HuH-7 (cell line): ENCODE data around the gene DHRS2.
"Not testable (repeated sequence)": the region's sequence is repeated elsewhere in the genome, so short reads cannot be mapped to it uniquely, and the experiment has no call there.

ENCODE experiments used
- DNase-seq: peaks from one replicate; pipeline ENCODE4 v3.0.0; 2011; ENCODE audit warnings: low spot score

Gene DHRS2

GRCh38 chr14:23648764-23649460 lies 12.7 kb downstream of the DHRS2 start:
- DNase-seq = no peak

DNA sequence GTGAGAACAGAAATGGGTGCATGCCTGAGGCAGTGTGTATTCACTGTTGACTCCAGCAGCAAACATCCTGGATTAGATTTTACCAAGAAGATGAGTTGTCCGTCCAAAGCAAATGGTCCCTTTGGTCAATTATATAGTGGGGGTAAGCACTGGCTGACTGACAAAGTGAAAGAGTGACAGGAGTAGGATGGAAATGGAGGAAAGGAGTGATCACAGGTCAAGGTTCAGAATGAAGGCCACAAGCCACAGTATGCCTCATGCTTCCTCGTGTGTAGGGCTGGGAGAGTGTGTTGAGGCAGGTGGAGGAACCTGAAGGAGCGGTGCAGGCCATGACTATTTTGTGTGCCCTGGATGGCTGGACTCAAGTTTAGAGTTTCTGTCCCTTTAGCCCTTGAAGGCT lies 14.3 kb downstream of the DHRS2 start:
- DNase-seq = no peak

GRCh38 chr14:23653051-23653450 lies 16.9 kb downstream of the DHRS2 start:
- DNase-seq = no peak

- no peak for DNase-seq
Measured at GRCh38 chr14:23654231-23654630, 18.1 kb downstream of the DHRS2 start.

GRCh38 chr14:23657959-23658470 lies 21.9 kb downstream of the DHRS2 start:
- DNase-seq = no peak

DNA sequence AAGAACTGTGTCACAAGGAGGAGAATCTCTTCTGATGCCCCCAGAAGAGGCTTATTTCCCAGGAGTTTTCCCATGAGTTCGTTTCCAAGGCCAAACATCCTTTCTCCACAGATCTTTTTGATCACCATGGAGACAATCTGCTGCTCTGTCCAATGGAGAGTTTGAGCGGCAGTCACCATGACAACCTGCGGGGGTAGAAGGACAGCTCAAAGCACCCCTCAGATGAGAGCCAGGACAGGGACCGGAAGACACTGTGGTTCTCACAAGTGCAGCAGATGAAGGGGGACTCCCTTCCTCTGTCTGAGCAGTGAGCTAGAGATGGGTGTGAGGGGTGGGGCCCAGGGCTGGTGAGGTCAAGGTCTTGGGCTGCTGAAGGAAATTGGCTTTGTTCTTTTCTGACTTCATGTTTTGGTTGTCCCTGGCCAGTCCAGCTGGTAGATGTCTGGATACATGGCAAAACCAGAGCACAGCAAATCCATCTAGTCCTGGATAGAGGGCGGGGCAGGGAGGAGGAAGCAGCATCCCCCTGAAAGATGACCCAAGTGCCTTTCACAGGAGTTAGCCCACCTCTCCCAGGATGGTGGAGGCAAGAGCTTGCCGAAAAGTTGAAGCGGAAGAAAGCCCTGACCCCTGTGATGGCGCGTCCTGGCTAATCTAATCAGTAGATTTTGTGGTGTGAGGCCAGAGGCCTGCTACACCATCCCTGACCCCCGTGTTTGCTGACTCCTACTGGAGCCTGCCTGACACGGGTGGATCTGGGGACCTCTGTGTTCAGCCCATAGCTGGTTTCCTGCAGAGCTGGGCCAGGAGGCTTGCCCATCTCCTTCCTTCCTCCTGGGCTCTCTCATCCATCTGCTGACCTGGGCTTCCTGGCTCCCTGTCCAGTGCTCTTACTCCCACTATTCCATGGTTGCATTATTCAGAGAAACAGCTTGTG lies 24.4 kb downstream of the DHRS2 start:
- DNase-seq = no peak

GRCh38 chr14:23661542-23661941 lies 25.4 kb downstream of the DHRS2 start:
- no peak for DNase-seq

GRCh38 chr14:23663127-23663526 lies 27.0 kb downstream of the DHRS2 start:
- no peak for DNase-seq

DNA sequence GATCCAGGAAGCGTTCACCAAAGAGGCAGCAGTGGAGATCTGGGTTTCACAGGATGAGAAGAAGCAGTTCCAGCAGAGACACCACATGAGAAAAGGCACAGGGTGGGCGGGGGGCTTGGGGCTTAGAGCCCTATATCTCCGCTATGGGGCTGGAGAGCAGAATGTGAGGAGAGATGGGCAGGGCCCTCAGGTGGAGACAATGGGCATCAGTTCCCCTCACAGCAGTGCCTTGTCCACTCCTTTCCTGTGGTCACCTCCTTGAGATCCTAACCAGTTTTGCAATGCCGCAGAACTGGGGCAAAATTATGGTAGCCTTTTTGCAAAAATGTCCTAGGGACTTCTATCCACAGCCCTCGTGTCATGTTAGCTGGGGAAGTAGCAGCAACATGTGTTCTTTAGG lies 27.5 kb downstream of the DHRS2 start:
- DNase-seq = no peak

DNA sequence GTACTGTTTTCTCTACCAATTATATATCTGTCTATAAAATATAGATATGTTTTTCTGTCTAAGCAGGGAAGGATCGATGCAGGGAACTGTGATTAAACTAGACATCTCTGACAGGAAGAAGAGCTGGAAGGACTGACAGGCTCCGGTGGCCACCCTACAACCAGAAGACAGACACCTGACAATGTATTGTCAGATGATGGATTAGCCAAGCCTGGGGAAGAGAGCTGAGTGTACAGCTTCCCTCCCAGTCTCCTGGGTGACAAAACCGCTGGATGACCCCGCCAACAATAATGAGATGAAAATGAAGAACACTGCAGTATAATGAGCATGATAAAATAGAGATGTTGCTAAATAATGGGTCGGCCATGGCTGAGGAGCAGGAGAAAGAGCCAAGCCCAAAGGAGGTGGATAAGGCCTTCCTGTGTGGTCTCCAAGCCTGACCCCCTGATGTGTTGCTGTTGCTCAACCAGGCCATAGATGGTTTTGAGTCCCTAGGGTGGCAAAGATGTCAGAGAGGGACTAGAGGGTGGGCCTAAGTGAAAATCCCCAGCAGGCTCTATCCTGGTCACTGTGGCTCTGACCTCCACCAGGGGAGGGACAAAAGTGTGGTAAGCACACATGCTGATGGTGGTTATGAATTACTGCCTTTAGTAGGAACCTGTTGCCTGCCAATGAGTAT lies 28.2 kb downstream of the DHRS2 start:
- DNase-seq = no peak

- DNase-seq = no peak
Measured at GRCh38 chr14:23665302-23666016, 29.3 kb downstream of the DHRS2 start.

GRCh38 chr14:23667134-23667533 lies 31.0 kb downstream of the DHRS2 start:
- DNase-seq = no peak

DNA sequence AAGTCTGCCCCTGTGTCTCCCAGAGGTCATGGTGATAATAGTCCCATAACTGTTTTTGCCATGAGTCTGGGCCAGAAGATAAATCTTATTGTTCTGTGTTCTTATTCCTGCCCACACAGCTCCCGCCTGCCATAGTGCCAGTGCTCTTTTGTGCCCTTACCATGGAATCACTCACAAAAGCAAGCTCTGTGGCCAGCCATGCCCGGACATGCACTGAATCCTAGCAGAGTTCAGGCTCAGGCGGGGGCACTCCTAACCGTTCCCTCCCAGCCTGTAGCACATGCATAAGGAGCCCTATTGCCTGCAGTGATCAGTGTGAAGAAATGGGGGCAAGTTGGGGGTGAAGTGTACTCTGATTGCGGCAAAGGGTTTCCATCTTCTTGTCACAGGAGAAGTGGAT lies 33.3 kb downstream of the DHRS2 start:
- DNase-seq = no peak

GRCh38 chr14:23670481-23670880 lies 34.3 kb downstream of the DHRS2 start:
- DNase-seq = no peak

- no peak for DNase-seq
Measured at GRCh38 chr14:23672200-23672599, 36.0 kb downstream of the DHRS2 start.

- DNase-seq = no peak
Measured at GRCh38 chr14:23675337-23675736, 39.2 kb downstream of the DHRS2 start.

- DNase-seq = no peak
Measured at GRCh38 chr14:23675906-23676305, 39.7 kb downstream of the DHRS2 start.

GRCh38 chr14:23681337-23681736 lies 45.2 kb downstream of the DHRS2 start:
- DNase-seq = no peak

DNA sequence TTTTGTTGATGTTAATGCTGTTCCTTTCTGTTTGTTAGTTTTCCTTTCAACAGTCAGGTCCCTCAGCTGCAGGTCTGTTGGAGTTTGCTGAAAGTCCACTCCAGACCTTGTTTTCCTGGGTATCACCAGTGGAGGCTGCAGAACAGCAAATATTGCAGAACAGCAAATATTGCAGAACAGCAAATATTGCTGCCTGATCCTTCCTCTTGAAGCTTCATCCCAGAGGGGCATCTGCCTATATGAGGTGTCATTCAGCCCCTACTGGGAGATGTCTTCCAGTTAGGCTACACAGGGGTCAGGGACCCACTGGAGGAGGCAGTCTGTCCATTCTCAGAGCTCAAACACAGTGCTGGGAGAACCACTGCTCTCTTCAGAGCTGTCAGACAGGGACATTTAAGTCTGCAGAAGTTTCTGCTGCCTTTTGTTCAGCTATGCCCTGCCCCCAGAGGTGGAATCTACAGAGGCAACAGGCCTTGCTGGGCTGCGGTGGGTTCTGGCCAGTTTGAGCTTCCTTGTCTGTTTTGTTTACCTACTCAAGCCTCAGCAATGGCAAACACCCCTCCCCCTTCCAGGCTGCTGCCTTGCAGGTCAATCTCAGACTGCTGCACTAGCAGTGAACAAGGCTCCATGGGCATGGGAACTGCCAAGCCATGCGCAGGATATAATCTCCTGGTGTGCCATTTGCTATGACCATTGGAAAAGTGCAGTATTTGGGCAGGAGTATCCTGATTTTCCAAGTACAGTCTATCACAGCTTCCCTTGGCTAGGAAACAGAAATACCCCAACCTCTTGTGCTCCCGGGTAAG lies 53.7 kb downstream of the DHRS2 start:
- not testable (repeated sequence) for DNase-seq

DNA sequence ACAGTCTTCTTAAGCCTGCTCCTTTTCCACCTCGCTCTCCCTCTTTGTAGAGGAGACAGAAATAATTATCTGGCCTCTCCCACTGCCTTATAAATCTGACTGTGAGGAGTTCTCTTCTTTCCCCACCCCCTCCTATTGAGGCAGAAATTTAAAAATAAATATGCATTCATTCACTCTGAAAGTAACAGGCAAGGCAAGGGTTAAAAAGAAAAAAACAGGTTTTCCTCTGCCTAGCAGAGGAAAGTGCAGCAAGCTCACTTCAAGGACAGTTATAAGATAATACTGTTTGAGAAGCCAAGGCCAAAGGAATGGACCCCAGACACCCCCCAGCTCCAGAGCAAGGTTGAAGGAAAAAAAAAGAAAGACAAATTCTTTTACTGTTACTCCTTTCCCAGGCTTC lies 56.3 kb downstream of the DHRS2 start:
- no peak for DNase-seq

GRCh38 chr14:23693252-23693775 lies 57.1 kb downstream of the DHRS2 start:
- DNase-seq = no peak
